ENCODE results near the gene CFAP299. TPM values are rescaled to one million over a fixed set of nuclear protein-coding genes. Genes with fewer than 3 reads are reported as not detected.

The CFAP299 gene
- total and polyA plus RNA-seq, 2 experiments from 2014 or later: not detected

DNA sequence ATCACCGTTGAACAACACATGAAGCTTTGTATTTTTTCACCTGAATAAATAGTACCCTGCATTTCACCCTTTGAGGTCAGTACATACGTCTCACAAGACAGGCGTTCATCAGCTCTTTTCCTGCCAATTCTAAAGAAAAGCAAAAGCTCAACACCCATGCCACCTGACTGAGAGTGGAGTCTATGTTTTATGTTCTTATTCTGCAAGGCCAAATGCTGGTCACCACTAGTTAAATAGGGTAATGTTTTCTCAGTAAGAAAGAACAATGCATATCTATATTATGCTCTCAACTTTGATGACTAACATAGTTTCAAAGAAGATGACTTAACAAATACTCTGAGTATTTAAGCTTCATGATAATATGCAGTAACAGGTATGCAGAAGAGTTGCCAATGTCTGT is 358.6 kb downstream of the CFAP299 start:
- no peak for DNase-seq (ENCODE audit: low spot score)
- Histone ChIP-seq H3K4me2 (no peak overlapping the region), H3K79me2 (no peaks in the 10 kb centered on the region), H3K27me3 (no peaks in the 10 kb centered on the region), H3K9me2 (replicated peaks; ENCODE audit: insufficient read depth) (no peaks in the 10 kb centered on the region), H2AFZ (no peak overlapping the region), H3K4me3 (no peak overlapping the region), H3K4me1 (ENCODE audit: insufficient read depth) (no peaks in the 10 kb centered on the region), H3K9me3 (ENCODE audit: low read depth) (no peaks in the 10 kb centered on the region), H4K20me1 (ENCODE audit: insufficient read depth, poor library complexity, severe bottlenecking) (no peaks in the 10 kb centered on the region), H3K36me3 (replicated peaks; ENCODE audit: insufficient read depth, low read depth) (no peaks in the 10 kb centered on the region), H3K27ac (no peak overlapping the region)
- WGBS (ENCODE audit: low lambda C conversion rate, missing lambda C conversion rate): 65% methylated on average over 3 of the region's 3 CpGs
- TF ChIP-seq, protein P1, sequence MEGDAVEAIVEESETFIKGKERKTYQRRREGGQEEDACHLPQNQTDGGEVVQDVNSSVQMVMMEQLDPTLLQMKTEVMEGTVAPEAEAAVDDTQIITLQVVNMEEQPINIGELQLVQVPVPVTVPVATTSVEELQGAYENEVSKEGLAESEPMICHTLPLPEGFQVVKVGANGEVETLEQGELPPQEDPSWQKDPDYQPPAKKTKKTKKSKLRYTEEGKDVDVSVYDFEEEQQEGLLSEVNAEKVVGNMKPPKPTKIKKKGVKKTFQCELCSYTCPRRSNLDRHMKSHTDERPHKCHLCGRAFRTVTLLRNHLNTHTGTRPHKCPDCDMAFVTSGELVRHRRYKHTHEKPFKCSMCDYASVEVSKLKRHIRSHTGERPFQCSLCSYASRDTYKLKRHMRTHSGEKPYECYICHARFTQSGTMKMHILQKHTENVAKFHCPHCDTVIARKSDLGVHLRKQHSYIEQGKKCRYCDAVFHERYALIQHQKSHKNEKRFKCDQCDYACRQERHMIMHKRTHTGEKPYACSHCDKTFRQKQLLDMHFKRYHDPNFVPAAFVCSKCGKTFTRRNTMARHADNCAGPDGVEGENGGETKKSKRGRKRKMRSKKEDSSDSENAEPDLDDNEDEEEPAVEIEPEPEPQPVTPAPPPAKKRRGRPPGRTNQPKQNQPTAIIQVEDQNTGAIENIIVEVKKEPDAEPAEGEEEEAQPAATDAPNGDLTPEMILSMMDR (IDR thresholded peaks at IDR 0.05; ENCODE audit: poor library complexity): no peak
- no peak for TF ChIP-seq EZH2phosphoT487 (IDR thresholded peaks at IDR 0.05; ENCODE audit: low read depth, severe bottlenecking, unreplicated experiment)
- no peak for TF ChIP-seq EZH2 (IDR thresholded peaks at IDR 0.05; ENCODE audit: borderline replicate concordance)

DNA sequence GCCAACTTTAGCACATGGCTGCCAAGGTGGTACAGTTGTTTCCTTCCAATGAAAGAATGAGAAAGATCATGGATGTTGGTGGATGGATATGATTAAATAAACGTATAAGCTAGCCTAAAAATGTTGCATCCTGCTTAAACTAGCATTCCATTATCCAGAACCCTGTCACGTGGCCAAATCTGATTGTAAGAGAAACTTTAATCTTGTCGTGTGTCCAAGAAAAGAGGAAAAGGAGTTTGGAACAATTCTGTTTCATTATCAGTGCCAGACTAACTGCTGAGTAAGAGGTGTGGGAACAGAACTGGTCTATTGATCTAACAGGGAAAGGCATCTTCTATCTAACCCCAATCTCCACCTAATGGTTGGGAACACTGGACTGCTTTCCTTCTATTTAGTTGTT is 369.8 kb downstream of the CFAP299 start:
- no peaks in the 10 kb centered on the region for H3K79me2 ChIP-seq
- H3K4me3 ChIP-seq: no peak overlapping the region
- TF ChIP-seq, protein P1 (IDR thresholded peaks at IDR 0.05; ENCODE audit: poor library complexity): no peak
- TF ChIP-seq EZH2 (IDR thresholded peaks at IDR 0.05; ENCODE audit: borderline replicate concordance) (no peak), EZH2phosphoT487 (IDR thresholded peaks at IDR 0.05; ENCODE audit: low read depth, severe bottlenecking, unreplicated experiment) (no peak)
- DNase-seq (ENCODE audit: low spot score): no peak
- no peak overlapping the region for H2AFZ ChIP-seq
- no peaks in the 10 kb centered on the region for H3K27me3 ChIP-seq
- no peaks in the 10 kb centered on the region for H3K9me3 ChIP-seq (ENCODE audit: low read depth)
- H3K9me2 ChIP-seq (replicated peaks; ENCODE audit: insufficient read depth): no peaks in the 10 kb centered on the region
- H3K4me2 ChIP-seq: no peak overlapping the region
- no peaks in the 10 kb centered on the region for H4K20me1 ChIP-seq (ENCODE audit: insufficient read depth, poor library complexity, severe bottlenecking)
- H3K36me3 ChIP-seq (replicated peaks; ENCODE audit: insufficient read depth, low read depth): no peaks in the 10 kb centered on the region
- 53% methylated on average over 3 of the region's 3 CpGs for WGBS (ENCODE audit: low lambda C conversion rate, missing lambda C conversion rate)
- no peaks in the 10 kb centered on the region for H3K4me1 ChIP-seq (ENCODE audit: insufficient read depth)
- H3K27ac ChIP-seq: no peak overlapping the region

GRCh38 chr4:80709082-80709869 is 373.7 kb downstream of the CFAP299 start:
- Histone ChIP-seq H4K20me1 (ENCODE audit: insufficient read depth, poor library complexity, severe bottlenecking) (no peaks in the 10 kb centered on the region), H3K4me2 (no peak overlapping the region), H2AFZ (no peak overlapping the region), H3K4me3 (no peak overlapping the region), H3K79me2 (no peaks in the 10 kb centered on the region), H3K36me3 (replicated peaks; ENCODE audit: insufficient read depth, low read depth) (no peaks in the 10 kb centered on the region), H3K9me2 (replicated peaks; ENCODE audit: insufficient read depth) (no peaks in the 10 kb centered on the region), H3K27me3 (no peaks in the 10 kb centered on the region), H3K9me3 (ENCODE audit: low read depth) (no peaks in the 10 kb centered on the region), H3K27ac (no peak overlapping the region), H3K4me1 (ENCODE audit: insufficient read depth) (no peaks in the 10 kb centered on the region)
- no peak for DNase-seq (ENCODE audit: low spot score)
- TF ChIP-seq EZH2 (IDR thresholded peaks at IDR 0.05; ENCODE audit: borderline replicate concordance) (no peak), EZH2phosphoT487 (IDR thresholded peaks at IDR 0.05; ENCODE audit: low read depth, severe bottlenecking, unreplicated experiment) (no peak)
- TF ChIP-seq, protein P1 (IDR thresholded peaks at IDR 0.05; ENCODE audit: poor library complexity): no peak
- 61% methylated on average over 6 of the region's 6 CpGs for WGBS (ENCODE audit: low lambda C conversion rate, missing lambda C conversion rate)
